HAP-1 (cell line): Measurements from ENCODE around the gene ASMTL.
A peak's percentile ranks its signal among the peaks of the same experiment; 100 is the strongest.
"Not testable (repeated sequence)": the region's sequence is repeated elsewhere in the genome, so short reads cannot be mapped to it uniquely, and the experiment has no call there.

Source experiments
- DNase-seq, 2 experiments: peaks; one replicate each; pipeline ENCODE4 v3.0.0-alpha.2; 2016 to 2020; ENCODE audit warnings: low spot score in 2 of 2
- H3K27me3 ChIP-seq: fragments of 250-450 bp; sonication (Bioruptor Pico); 2 replicates; pipeline ENCODE4 v1.5.1; 2020; ENCODE audit warnings: low read depth, mild to moderate bottlenecking, moderate library complexity
- H3K36me3 ChIP-seq: fragments of 250-450 bp; sonication (Bioruptor Pico); replicated peaks from 2 replicates; pipeline ENCODE4 v1.5.1; 2020; ENCODE audit warnings: mild to moderate bottlenecking
- H3K4me1 ChIP-seq: fragments of 250-450 bp; sonication (Bioruptor Pico); 2 replicates; pipeline ENCODE4 v1.5.1; 2020; ENCODE audit warnings: mild to moderate bottlenecking
- H3K4me3 ChIP-seq: fragments of 250-450 bp; sonication (Bioruptor Pico); 2 replicates; pipeline ENCODE4 v1.5.1; 2020; ENCODE audit warnings: mild to moderate bottlenecking, moderate library complexity
- H3K9me3 ChIP-seq: fragments of 250-450 bp; sonication (Bioruptor Pico); 2 replicates; pipeline ENCODE4 v1.5.1; 2020; ENCODE audit warnings: mild to moderate bottlenecking, moderate library complexity
- in situ Hi-C: fragments of 300-500 bp; cut with MboI; formaldehyde crosslinking; loops from 3 replicates; pipeline ENCODE4 v1.14.3; 2020; ENCODE audit warnings: low sequenced_read_pairs, inconsistent platforms, mixed read lengths

Gene ASMTL

GRCh38 chrX:1407035-1407434 is 45.7 kb downstream of the ASMTL start:
- Histone ChIP-seq H3K27me3 (no peaks in the 10 kb centered on the region), H3K9me3 (no peaks in the 10 kb centered on the region), H3K4me3 (no peak overlapping the region), H3K36me3 (peaks cover 36% of the 10 kb centered on the region), H3K4me1 (no peaks in the 10 kb centered on the region)
- DNase-seq: no peak
- in situ Hi-C loops: no loop called here

- in situ Hi-C loops, H3K4me1 ChIP-seq, DNase-seq, H3K9me3 ChIP-seq, H3K27me3 ChIP-seq, H3K4me3 ChIP-seq: not testable (repeated sequence)
- peaks cover 36% of the 10 kb centered on the region for H3K36me3 ChIP-seq
These were observed 46.9 kb downstream of the ASMTL start for GRCh38 chrX:1405769-1406168.

GRCh38 chrX:1403867-1404266 is 48.8 kb downstream of the ASMTL start:
- H3K4me3 ChIP-seq, DNase-seq, H3K9me3 ChIP-seq, in situ Hi-C loops, H3K4me1 ChIP-seq, H3K27me3 ChIP-seq: not testable (repeated sequence)
- peaks cover 50% of the 10 kb centered on the region for H3K36me3 ChIP-seq

- peak in 1 of 2 experiments; percentile 2 for DNase-seq
- Histone ChIP-seq H3K27me3 (no peaks in the 10 kb centered on the region), H3K4me1 (no peaks in the 10 kb centered on the region), H3K9me3 (no peaks in the 10 kb centered on the region), H3K4me3 (no peak overlapping the region), H3K36me3 (peaks cover 56% of the 10 kb centered on the region)
- in situ Hi-C loops: no loop called here
These were observed 49.5 kb downstream of the ASMTL start for GRCh38 chrX:1403228-1403627.

- H3K4me1 ChIP-seq: no peaks in the 10 kb centered on the region
- peaks cover 51% of the 10 kb centered on the region for H3K36me3 ChIP-seq
- H3K9me3 ChIP-seq: no peaks in the 10 kb centered on the region
- H3K27me3 ChIP-seq: no peaks in the 10 kb centered on the region
- in situ Hi-C loops: no loop called here
- no peak for DNase-seq
- no peak overlapping the region for H3K4me3 ChIP-seq
These were observed 50.9 kb downstream of the ASMTL start for GRCh38 chrX:1401611-1402430.

- H3K4me1 ChIP-seq: no peaks in the 10 kb centered on the region
- H3K36me3 ChIP-seq: peaks cover 57% of the 10 kb centered on the region
- H3K27me3 ChIP-seq: no peaks in the 10 kb centered on the region
- no peak overlapping the region for H3K4me3 ChIP-seq
- in situ Hi-C loops: no loop called here
- DNase-seq: no peak
- no peaks in the 10 kb centered on the region for H3K9me3 ChIP-seq
These were observed 51.8 kb downstream of the ASMTL start for GRCh38 chrX:1400742-1401471.

GRCh38 chrX:1400049-1400448 is 52.7 kb downstream of the ASMTL start:
- Histone ChIP-seq H3K9me3 (no peaks in the 10 kb centered on the region), H3K4me1 (no peaks in the 10 kb centered on the region), H3K27me3 (no peaks in the 10 kb centered on the region), H3K36me3 (peaks cover 52% of the 10 kb centered on the region), H3K4me3 (no peak overlapping the region)
- DNase-seq: peak in 1 of 2 experiments; percentile 6
- in situ Hi-C loops: no loop called here

GRCh38 chrX:1398431-1399340 is 54.0 kb downstream of the ASMTL start:
- peaks cover 48% of the 10 kb centered on the region for H3K36me3 ChIP-seq
- H3K4me1 ChIP-seq: peaks cover 3% of the 10 kb centered on the region; the same call in 1 of the 2 replicates
- no peaks in the 10 kb centered on the region for H3K9me3 ChIP-seq
- H3K27me3 ChIP-seq: no peaks in the 10 kb centered on the region
- in situ Hi-C loops: no loop called here
- no peak overlapping the region for H3K4me3 ChIP-seq
- peak in 1 of 2 experiments; percentile 6 for DNase-seq

GRCh38 chrX:1397441-1398270 is 55.1 kb downstream of the ASMTL start:
- H3K9me3 ChIP-seq: no peaks in the 10 kb centered on the region
- in situ Hi-C loops: no loop called here
- H3K36me3 ChIP-seq: peaks cover 41% of the 10 kb centered on the region
- H3K4me3 ChIP-seq: no peak overlapping the region
- DNase-seq: no peak
- H3K4me1 ChIP-seq: peaks cover 3% of the 10 kb centered on the region; the same call in 1 of the 2 replicates
- H3K27me3 ChIP-seq: no peaks in the 10 kb centered on the region

GRCh38 chrX:1397001-1397400 is 55.7 kb downstream of the ASMTL start:
- no peaks in the 10 kb centered on the region for H3K27me3 ChIP-seq
- H3K4me1 ChIP-seq: peaks cover 3% of the 10 kb centered on the region; the same call in 1 of the 2 replicates
- DNase-seq: no peak
- H3K36me3 ChIP-seq: peaks cover 41% of the 10 kb centered on the region
- H3K9me3 ChIP-seq: no peaks in the 10 kb centered on the region
- no peak overlapping the region for H3K4me3 ChIP-seq
- in situ Hi-C loops: no loop called here

- Histone ChIP-seq H3K4me1 (peaks cover 3% of the 10 kb centered on the region; the same call in 1 of the 2 replicates), H3K9me3 (no peaks in the 10 kb centered on the region), H3K36me3 (peaks cover 45% of the 10 kb centered on the region), H3K4me3 (no peak overlapping the region), H3K27me3 (no peaks in the 10 kb centered on the region)
- no peak for DNase-seq
- in situ Hi-C loops: no loop called here
These were observed 57.0 kb downstream of the ASMTL start for GRCh38 chrX:1395646-1396216.

- in situ Hi-C loops: no loop called here
These were observed 57.8 kb downstream of the ASMTL start for GRCh38 chrX:1394731-1395501.

More at GRCh38 chrX:1394731-1395501, 57.8 kb downstream of the ASMTL start:
- Histone ChIP-seq H3K27me3 (no peaks in the 10 kb centered on the region), H3K4me3 (no peak overlapping the region; the same call in 1 of the 2 replicates), H3K9me3 (no peaks in the 10 kb centered on the region), H3K36me3 (peaks cover 45% of the 10 kb centered on the region), H3K4me1 (peaks cover 6% of the 10 kb centered on the region)
- peak in 1 of 2 experiments; percentile 26 for DNase-seq
